Urothelium cell line (cell line): Measurements from ENCODE around the gene MGAM2.

Experiments used
- DNase-seq: peaks from one replicate; pipeline ENCODE4 v3.0.0; 2011; ENCODE audit warnings: low spot score, mixed read lengths
- FAIRE-seq: peaks from 2 replicates; lab custom pipeline; 2011; peaks lifted over from hg19 to GRCh38; lab: Jason Lieb, UNC

MGAM2 gene

GRCh38 chr7:142174441-142174840, 62.9 kb downstream of the MGAM2 start:
- DNase-seq (no peak), FAIRE-seq (no peak)

- no peak for FAIRE-seq
- DNase-seq, result no peak
These were observed 64.1 kb downstream of the MGAM2 start for GRCh38 chr7:142175594-142175993.

GRCh38 chr7:142176901-142177300, 65.4 kb downstream of the MGAM2 start:
- DNase-seq (no peak), FAIRE-seq (no peak)

- FAIRE-seq (no peak), DNase-seq (no peak)
These were observed 66.4 kb downstream of the MGAM2 start for GRCh38 chr7:142177869-142178268.

GRCh38 chr7:142180426-142180825, 68.9 kb downstream of the MGAM2 start:
- DNase-seq (no peak), FAIRE-seq (no peak)

- FAIRE-seq, result no peak
- no peak for DNase-seq
These were observed 69.7 kb downstream of the MGAM2 start for GRCh38 chr7:142181211-142181610.

GRCh38 chr7:142181966-142182365, 70.4 kb downstream of the MGAM2 start:
- FAIRE-seq, result no peak
- DNase-seq, result no peak

GRCh38 chr7:142185069-142185468, 73.6 kb downstream of the MGAM2 start:
- FAIRE-seq (no peak), DNase-seq (no peak)

- FAIRE-seq, result no peak
These were observed 74.3 kb downstream of the MGAM2 start for GRCh38 chr7:142185801-142186200.

GRCh38 chr7:142188154-142188553, 76.6 kb downstream of the MGAM2 start:
- DNase-seq (no peak), FAIRE-seq (no peak)

More at GRCh38 chr7:142185801-142186200, 74.3 kb downstream of the MGAM2 start:
- no peak for DNase-seq

- DNase-seq (no peak), FAIRE-seq (no peak)
These were observed 77.3 kb downstream of the MGAM2 start for GRCh38 chr7:142188846-142189245.

- DNase-seq (no peak), FAIRE-seq (no peak)
These were observed 82.7 kb downstream of the MGAM2 start for GRCh38 chr7:142194201-142194600.

- FAIRE-seq, result no peak
These were observed 84.7 kb downstream of the MGAM2 start for GRCh38 chr7:142196066-142196840.

GRCh38 chr7:142200206-142200605, 88.7 kb downstream of the MGAM2 start:
- FAIRE-seq (no peak), DNase-seq (no peak)

More at GRCh38 chr7:142196066-142196840, 84.7 kb downstream of the MGAM2 start:
- peak; percentile 9 for DNase-seq

- no peak for FAIRE-seq
- no peak for DNase-seq
These were observed 117.1 kb downstream of the MGAM2 start for GRCh38 chr7:142228537-142229104.

GRCh38 chr7:142231716-142232115, 120.2 kb downstream of the MGAM2 start:
- no peak for DNase-seq
- no peak for FAIRE-seq

- DNase-seq, result no peak
- FAIRE-seq, result no peak
These were observed 129.0 kb downstream of the MGAM2 start for GRCh38 chr7:142240546-142240945.

- DNase-seq, result no peak
- no peak for FAIRE-seq
These were observed 132.3 kb downstream of the MGAM2 start for GRCh38 chr7:142243823-142244222.

GRCh38 chr7:142248166-142249160, 136.9 kb downstream of the MGAM2 start:
- DNase-seq (no peak), FAIRE-seq (no peak)

GRCh38 chr7:142249918-142250317, 138.4 kb downstream of the MGAM2 start:
- FAIRE-seq, result no peak
- DNase-seq, result no peak

GRCh38 chr7:142250705-142251104, 139.2 kb downstream of the MGAM2 start:
- FAIRE-seq (no peak), DNase-seq (peak; percentile 32)
